Superior temporal gyrus (tissue), 1 donor: ENCODE data around the gene CYB561.
"Not testable (repeated sequence)": the region's sequence is repeated elsewhere in the genome, so short reads cannot be mapped to it uniquely, and the experiment has no call there.

ENCODE experiments used
- DNase-seq: peaks from one replicate; pipeline ENCODE4 v3.0.0-alpha.2; 2016; ENCODE audit errors: extremely low spot score

The CYB561 gene

GRCh38 chr17:63479495-63480184 lies 33.5 kb upstream of the CYB561 start:
- no peak for DNase-seq

GRCh38 chr17:63478814-63479494 lies 32.8 kb upstream of the CYB561 start:
- peak; percentile 38 for DNase-seq

- no peak for DNase-seq
Observed at GRCh38 chr17:63477480-63478440, 31.7 kb upstream of the CYB561 start.

- no peak for DNase-seq
Observed at GRCh38 chr17:63476854-63477479, 30.9 kb upstream of the CYB561 start, which contains the start of gene ACE. ACE (plus strand) TSS chr17:63477061; CDS start chr17:63477095, 34 bp downstream.

- no peak for DNase-seq
Observed at GRCh38 chr17:63476459-63476853, 30.4 kb upstream of the CYB561 start.

- DNase-seq, result no peak
Observed at GRCh38 chr17:63475491-63476412, 29.6 kb upstream of the CYB561 start.

GRCh38 chr17:63474586-63475460 lies 28.7 kb upstream of the CYB561 start:
- DNase-seq, result no peak

- DNase-seq, result no peak
Observed at GRCh38 chr17:63474174-63474573, 28.1 kb upstream of the CYB561 start.

- not testable (repeated sequence) for DNase-seq
Observed at GRCh38 chr17:63468099-63468498, 22.0 kb upstream of the CYB561 start.

- DNase-seq, result no peak
Observed at GRCh38 chr17:63464691-63465236, 18.7 kb upstream of the CYB561 start.

GRCh38 chr17:63463771-63464170 lies 17.7 kb upstream of the CYB561 start:
- no peak for DNase-seq

GRCh38 chr17:63460018-63460417 lies 13.9 kb upstream of the CYB561 start:
- no peak for DNase-seq

GRCh38 chr17:63458478-63458877 lies 12.4 kb upstream of the CYB561 start:
- DNase-seq, result no peak

- DNase-seq, result no peak
Observed at GRCh38 chr17:63455417-63455816, 9.3 kb upstream of the CYB561 start.

- DNase-seq, result no peak
Observed at GRCh38 chr17:63454915-63455314, 8.8 kb upstream of the CYB561 start.

GRCh38 chr17:63454357-63454756 lies 8.3 kb upstream of the CYB561 start:
- not testable (repeated sequence) for DNase-seq

GRCh38 chr17:63452962-63453551 lies 7.0 kb upstream of the CYB561 start:
- DNase-seq, result no peak

- DNase-seq, result no peak
Observed at GRCh38 chr17:63452046-63452961, 6.2 kb upstream of the CYB561 start.
